Adrenal gland (tissue), 12 donors: Measurements from ENCODE around the gene LRRTM4. TPM values are rescaled to one million over a fixed set of nuclear protein-coding genes. Genes with fewer than 3 reads are reported as not detected.
"Not testable (repeated sequence)": the region's sequence is repeated elsewhere in the genome, so short reads cannot be mapped to it uniquely, and the experiment has no call there.

Experiments
- DNase-seq, 7 donors: peaks; one replicate each; pipeline ENCODE4 v3.0.0-alpha.2; 2019 to 2020
- H3K27ac ChIP-seq, 5 donors: fragments of 200-600 bp; sonication (generic) in 4 of 5; 1 replicate in 3 of 5; 2 replicates in 2 of 5; pipeline versions ENCODE4 v1.5.1 to v1.8.0; 2016 to 2020; ENCODE audit warnings: mild to moderate bottlenecking in 1 of 5
- H3K27me3 ChIP-seq: fragments of 200-600 bp; 2 replicates; pipeline ENCODE4 v1.8.0; 2021
- H3K36me3 ChIP-seq, 2 donors: fragments of 200-600 bp; replicated peaks in 1 of 2; 1 replicate in 1 of 2; 2 replicates in 1 of 2; pipeline versions ENCODE4 v1.5.1 to v1.8.0; 2018 to 2022
- H3K4me1 ChIP-seq, 2 donors: fragments of 200-600 bp; replicated peaks in 1 of 2; 1 replicate in 1 of 2; 2 replicates in 1 of 2; pipeline versions ENCODE4 v1.5.1 to v1.8.0; 2018 to 2021
- H3K4me3 ChIP-seq, 4 donors: fragments of 200-600 bp; sonication (generic) in 3 of 4; one replicate each; pipeline ENCODE4 v1.5.1; 2016 to 2018
- H3K9me3 ChIP-seq, 3 donors: fragments of 200-600 bp; sonication (generic) in 1 of 3; replicated peaks in 1 of 3; 1 replicate in 2 of 3; 2 replicates in 1 of 3; pipeline versions ENCODE4 v1.5.1 to v1.8.0; 2016 to 2021
- CTCF ChIP-seq, 6 experiments: fragments of 450-650 bp in 4 of 6; fragments of 200-600 bp in 2 of 6; sonication (generic) in 1 of 6; IDR thresholded peaks; 1 replicate in 5 of 6; 2 replicates in 1 of 6; pipeline versions ENCODE4 v1.5.1 to v1.8.0; 2016 to 2021; ENCODE audit warnings: antibody characterized with exemption in 6 of 6, mild to moderate bottlenecking in 2 of 6, moderate library complexity in 1 of 6
- POLR2A ChIP-seq, 2 donors: fragments of 450-650 bp; IDR thresholded peaks; one replicate each; pipeline ENCODE4 v1.6.1; 2017; ENCODE audit warnings: antibody characterized with exemption in 2 of 2, mild to moderate bottlenecking in 2 of 2, moderate library complexity in 1 of 2
- WGBS, 4 donors: extraction: QIAGEN DNeasy Blood & Tissue Kit in 2 of 4; methylation state at CpG; one replicate each; pipeline versions ENCODE4 v1.1.5 to v1.1.7; 2013 to 2017; 5-methylcytosine and 5-hydroxymethylcytosine counted together
- intact Hi-C, 2 donors: fragments of 100-400 bp; cut with DNase I; formaldehyde crosslinking; loops; one replicate each; pipeline versions ENCODE4 v1.14.1 to v1.15.0; 2022 to 2023
- polyA plus RNA-seq, 3 donors: library from polyadenylated mRNA; stranded (reverse); fragments of 200-250 nt in 2 of 3; fragments of 350-450 nt in 1 of 3; fragmentation: Illumina TruSeq in 1 of 3; extraction: RNeasy Lipid Tissue Mini Kit (QIAGEN cat#74804) in 1 of 3; gene quantifications; one replicate each; pipeline ENCODE4 v1.2.3, GENCODE V29; 2013 to 2014
- total RNA-seq, 9 donors: library from RNA; depleted of rRNA in 4 of 9; stranded (reverse); fragments of >200 nt in 4 of 9; fragments of 120-200 nt in 1 of 9; fragmentation: NEBNext Ultra II Directional in 1 of 9; extraction: Animal tissue kit (Norgen Biotek cat#: 25700) in 1 of 9; gene quantifications; one replicate each; pipeline versions ENCODE4 v1.1.0 to v1.2.4, GENCODE V29; 2013 to 2023
- donor health status: healthy with polysubstance abuse.
- donor health status: Bipolar disorder and iron deficiency.
- donor health status: DM: yes; HTN: yes; CAD: no.
- donor health status: DM: no; HTN: no; CAD: no.
- donor health status: DM: no; HTN: no; CAD: no.
- donor health status: DM: yes; HTN: yes; CAD: no.

Gene LRRTM4
- total and polyA plus RNA-seq, 12 donors = 0.07 to 0.67 (median 0.43) TPM; not detected in 4

DNA sequence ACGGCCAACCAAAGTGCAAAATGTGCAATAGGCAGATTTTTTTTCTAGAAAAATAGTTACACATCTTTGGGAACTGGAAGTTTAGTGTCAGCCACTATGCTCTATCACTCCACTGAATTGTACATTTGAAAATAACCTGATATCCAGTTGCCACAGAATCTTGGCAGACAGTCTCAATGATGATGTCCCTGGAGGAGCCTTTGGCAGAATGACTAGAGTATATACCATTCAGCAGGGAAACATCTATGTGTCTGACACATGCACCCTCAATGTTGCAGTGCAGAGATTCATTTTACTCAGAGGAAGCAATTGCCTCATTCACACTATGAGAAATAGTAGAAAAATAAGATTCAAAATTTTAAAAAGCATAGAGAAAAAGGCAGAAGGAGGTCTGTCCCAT is 475.8 kb downstream of the LRRTM4 start:
- Histone ChIP-seq H3K4me3 (no peak overlapping the region), H3K9me3 (no peaks in the 10 kb centered on the region), H3K36me3 (no peaks in the 10 kb centered on the region), H3K27ac (no peak overlapping the region), H3K4me1 (no peaks in the 10 kb centered on the region), H3K27me3 (no peaks in the 10 kb centered on the region)
- WGBS, 4 donors = 47 to 60% (median 52%) methylated on average over 1 of the region's 1 CpG
- no peak for TF ChIP-seq CTCF (IDR thresholded peaks at IDR 0.05)
- intact Hi-C loops = no loop called here
- DNase-seq = no peak

GRCh38 chr2:77045456-77045855 is 476.7 kb downstream of the LRRTM4 start:
- H3K4me3 ChIP-seq, H3K36me3 ChIP-seq, DNase-seq, H3K4me1 ChIP-seq, H3K27me3 ChIP-seq, intact Hi-C loops, H3K9me3 ChIP-seq, H3K27ac ChIP-seq: not testable (repeated sequence)
- WGBS, 4 donors = 74 to 94% (median 83%) methylated on average over 2 of the region's 2 CpGs

DNA sequence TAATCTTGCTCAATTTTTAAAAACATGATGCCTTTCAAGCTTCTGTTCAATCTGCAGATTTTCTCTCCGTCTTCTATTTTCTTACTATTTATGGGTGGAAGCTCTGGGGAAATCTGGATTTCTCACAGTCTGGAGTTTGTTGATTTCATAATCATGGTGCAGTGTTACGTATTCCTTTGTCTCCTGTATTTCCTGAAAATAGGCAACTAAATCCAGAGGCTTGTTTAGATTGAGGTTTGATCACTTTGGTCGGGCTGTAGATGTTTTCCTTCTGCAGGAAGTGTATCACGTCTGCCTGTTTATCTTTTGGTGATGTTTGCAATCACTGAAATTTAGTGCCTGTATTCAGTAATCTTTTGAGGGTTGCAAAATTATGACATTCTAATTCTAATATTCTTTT is 487.7 kb downstream of the LRRTM4 start:
- 38 to 67% (median 49%) methylated on average over 4 of the region's 4 CpGs for WGBS, 4 donors
- intact Hi-C loops = no loop called here
- H3K27ac ChIP-seq = no peak overlapping the region
- H3K36me3 ChIP-seq = no peaks in the 10 kb centered on the region
- no peak for TF ChIP-seq POLR2A (IDR thresholded peaks at IDR 0.05)
- TF ChIP-seq CTCF (IDR thresholded peaks at IDR 0.05) = no peak
- no peak overlapping the region for H3K4me3 ChIP-seq
- no peaks in the 10 kb centered on the region for H3K27me3 ChIP-seq
- no peaks in the 10 kb centered on the region for H3K4me1 ChIP-seq
- H3K9me3 ChIP-seq = no peaks in the 10 kb centered on the region
- no peak for DNase-seq

GRCh38 chr2:77029237-77029636 is 492.9 kb downstream of the LRRTM4 start:
- 84 to 91% (median 86%) methylated on average over 5 of the region's 5 CpGs for WGBS, 4 donors
- H3K4me1 ChIP-seq, intact Hi-C loops, H3K27ac ChIP-seq, H3K27me3 ChIP-seq, DNase-seq, H3K36me3 ChIP-seq, H3K4me3 ChIP-seq, H3K9me3 ChIP-seq: not testable (repeated sequence)

- 43 to 58% (median 54%) methylated on average over 3 of the region's 3 CpGs for WGBS, 4 donors
- no peaks in the 10 kb centered on the region for H3K9me3 ChIP-seq
- TF ChIP-seq POLR2A (IDR thresholded peaks at IDR 0.05) (no peak), CTCF (IDR thresholded peaks at IDR 0.05) (no peak)
- H3K27ac ChIP-seq = no peak overlapping the region
- intact Hi-C loops = no loop called here
- H3K36me3 ChIP-seq = no peaks in the 10 kb centered on the region
- no peaks in the 10 kb centered on the region for H3K4me1 ChIP-seq
- no peaks in the 10 kb centered on the region for H3K27me3 ChIP-seq
- H3K4me3 ChIP-seq = no peak overlapping the region
- no peak for DNase-seq
Observed at GRCh38 chr2:77028032-77028600, 494.1 kb downstream of the LRRTM4 start.
